H1 (cell line): ENCODE measurements around the gene GP2. TPM values are rescaled to one million over a fixed set of nuclear protein-coding genes. Genes with fewer than 3 reads are reported as not detected.

Experiments used
- CTCF ChIA-PET: fragments of 300-600 bp; sonication (Branson Sonifier 250); formaldehyde crosslinking; loops from one replicate; lab custom pipeline; 2021; ENCODE audit not compliant: partially characterized antibody; lab: Charles Lee
- POLR2A ChIA-PET: fragments of 300-600 bp; sonication (Branson Sonifier 250); formaldehyde crosslinking; loops from one replicate; lab custom pipeline; 2021; ENCODE audit warnings: inconsistent platforms; ENCODE audit not compliant: partially characterized antibody; lab: Charles Lee
- DNase-seq, 2 experiments: peaks; one replicate each; pipeline versions ENCODE4 v3.0.0 to v3.0.0-alpha.2; 2010 to 2022; ENCODE audit warnings: low spot score in 2 of 2, low read depth in 1 of 2, mixed read lengths in 1 of 2
- FAIRE-seq: peaks from 2 replicates; lab custom pipeline; 2011; peaks lifted over from hg19 to GRCh38; lab: Jason Lieb, UNC
- H2AFZ ChIP-seq: 2 replicates; pipeline ENCODE4 v1.8.1; 2012; ENCODE audit warnings: low read length, inconsistent platforms
- H2AK5ac ChIP-seq: 2 replicates; pipeline ENCODE4 v1.6.1; 2013; ENCODE audit warnings: low read depth, low read length
- H2BK120ac ChIP-seq: replicated peaks from 2 replicates; pipeline ENCODE3; 2013; ENCODE audit warnings: low read depth, low read length, inconsistent platforms
- H2BK12ac ChIP-seq: 2 replicates; pipeline ENCODE4 v1.6.1; 2013; ENCODE audit warnings: low read depth, low read length
- H2BK15ac ChIP-seq: 2 replicates; pipeline ENCODE4 v1.6.1; 2013; ENCODE audit warnings: low read length
- H2BK20ac ChIP-seq: 2 replicates; pipeline ENCODE4 v1.6.1; 2013; ENCODE audit warnings: low read length
- H2BK5ac ChIP-seq: 2 replicates; pipeline ENCODE4 v1.6.1; 2013; ENCODE audit warnings: low read depth, low read length
- H3K14ac ChIP-seq: 2 replicates; pipeline ENCODE4 v1.6.1; 2013; ENCODE audit warnings: inconsistent platforms; ENCODE audit not compliant: insufficient read length
- H3K18ac ChIP-seq: 2 replicates; pipeline ENCODE4 v1.6.1; 2013; ENCODE audit warnings: low read length; ENCODE audit errors: extremely low read depth
- H3K23ac ChIP-seq: 2 replicates; pipeline ENCODE4 v1.6.1; 2013; ENCODE audit warnings: inconsistent platforms; ENCODE audit not compliant: insufficient read length
- H3K23me2 ChIP-seq: 2 replicates; pipeline ENCODE4 v1.6.1; 2013; ENCODE audit warnings: low read depth, low read length
- H3K27ac ChIP-seq: 2 replicates; pipeline ENCODE4 v1.6.1; 2011; ENCODE audit warnings: low read depth, low read length, inconsistent platforms
- H3K27me3 ChIP-seq, 4 experiments: replicated peaks in 1 of 4; 1 replicate in 1 of 4; 2 replicates in 3 of 4; pipeline versions ENCODE4 v1.6.1 to v1.8.1; 2011 to 2013; ENCODE audit warnings: low read length in 3 of 4, mild to moderate bottlenecking in 3 of 4, inconsistent platforms in 2 of 4, mixed read lengths in 2 of 4, moderate library complexity in 1 of 4; ENCODE audit not compliant: control insufficient read depth in 3 of 4, insufficient read depth in 3 of 4; ENCODE audit errors: extremely low read depth in 1 of 4
- H3K36me3 ChIP-seq, 4 experiments: 2 replicates each; pipeline versions ENCODE4 v1.6.1 to v1.8.1; 2011 to 2013; ENCODE audit warnings: mild to moderate bottlenecking in 4 of 4, low read length in 3 of 4, moderate library complexity in 2 of 4, control low read depth in 1 of 4, inconsistent platforms in 1 of 4; ENCODE audit not compliant: insufficient read depth in 4 of 4, control insufficient read depth in 2 of 4
- H3K4ac ChIP-seq: replicated peaks from 2 replicates; pipeline ENCODE3; 2013; ENCODE audit warnings: low read length, low read depth, mixed read lengths, inconsistent platforms; ENCODE audit not compliant: insufficient read length
- H3K4me1 ChIP-seq, 4 experiments: replicated peaks in 1 of 4; 1 replicate in 1 of 4; 2 replicates in 3 of 4; pipeline versions ENCODE4 v1.6.1 to v1.8.1; 2011 to 2013; ENCODE audit warnings: low read length in 3 of 4, inconsistent platforms in 2 of 4, mixed read lengths in 1 of 4; ENCODE audit not compliant: insufficient read depth in 4 of 4, control insufficient read depth in 3 of 4
- H3K4me2 ChIP-seq, 2 experiments: 2 replicates each; pipeline versions ENCODE4 v1.6.1 to v1.8.1; 2011 to 2013; ENCODE audit warnings: low read depth in 2 of 2, low read length in 2 of 2, control low read depth in 1 of 2, inconsistent platforms in 1 of 2, mild to moderate bottlenecking in 1 of 2; ENCODE audit not compliant: insufficient read depth in 1 of 2
- H3K4me3 ChIP-seq, 4 experiments: fragments of 200-600, 300-600 bp in 1 of 4; sonication (generic), shearing (Covaris generic), sonication (Bioruptor Twin) in 1 of 4; 2 replicates each; pipeline versions ENCODE4 v1.5.1 to v1.8.1; 2011 to 2016; ENCODE audit warnings: low read length in 4 of 4, low read depth in 3 of 4, control low read depth in 2 of 4, inconsistent platforms in 2 of 4, mild to moderate bottlenecking in 2 of 4, mixed read lengths in 1 of 4, moderate library complexity in 1 of 4; ENCODE audit not compliant: insufficient read depth in 2 of 4; ENCODE audit errors: extremely low read depth in 1 of 4
- H3K56ac ChIP-seq: replicated peaks from 2 replicates; pipeline ENCODE3; 2013; ENCODE audit warnings: low read depth, mild to moderate bottlenecking, mixed read lengths, low read length, inconsistent platforms; ENCODE audit not compliant: insufficient read length
- H3K79me1 ChIP-seq: 2 replicates; pipeline ENCODE4 v1.6.1; 2013; ENCODE audit warnings: low read depth, low read length, control low read depth
- H3K79me2 ChIP-seq, 2 experiments: 2 replicates each; pipeline versions ENCODE4 v1.6.1 to v1.8.1; 2012 to 2013; ENCODE audit warnings: low read length in 2 of 2, mild to moderate bottlenecking in 2 of 2, inconsistent platforms in 1 of 2; ENCODE audit not compliant: insufficient read depth in 2 of 2, control insufficient read depth in 1 of 2
- H3K9ac ChIP-seq, 4 experiments: replicated peaks in 1 of 4; 1 replicate in 1 of 4; 2 replicates in 3 of 4; pipeline versions ENCODE4 v1.6.1 to v1.8.1; 2011 to 2013; ENCODE audit warnings: low read depth in 3 of 4, low read length in 3 of 4, control low read depth in 2 of 4, mild to moderate bottlenecking in 2 of 4, moderate library complexity in 2 of 4, inconsistent platforms in 1 of 4; ENCODE audit errors: extremely low read depth in 1 of 4
- H3K9me3 ChIP-seq, 2 experiments: 2 replicates each; pipeline versions ENCODE4 v1.6.1 to v1.8.1; 2012 to 2013; ENCODE audit warnings: mild to moderate bottlenecking in 2 of 2, moderate library complexity in 2 of 2, control low read depth in 1 of 2, inconsistent platforms in 1 of 2, low read depth in 1 of 2, low read length in 1 of 2, mixed read lengths in 1 of 2; ENCODE audit not compliant: insufficient read depth in 2 of 2
- H4K20me1 ChIP-seq, 2 experiments: replicated peaks in 1 of 2; 2 replicates each; pipeline versions ENCODE3 to v1.8.1; 2011 to 2013; ENCODE audit warnings: inconsistent platforms in 2 of 2, low read length in 2 of 2, mild to moderate bottlenecking in 1 of 2; ENCODE audit not compliant: insufficient read depth in 2 of 2, control insufficient read depth in 1 of 2
- H4K5ac ChIP-seq: 2 replicates; pipeline ENCODE4 v1.6.1; 2013; ENCODE audit warnings: low read length, low read depth, mixed read lengths, inconsistent platforms; ENCODE audit not compliant: insufficient read length
- H4K8ac ChIP-seq: 2 replicates; pipeline ENCODE4 v1.8.0; 2013; ENCODE audit warnings: mild to moderate bottlenecking, moderate library complexity, low read length, inconsistent platforms; ENCODE audit not compliant: insufficient read depth; ENCODE audit errors: extremely low read depth
- H4K91ac ChIP-seq: replicated peaks from 2 replicates; pipeline ENCODE3; 2013; ENCODE audit warnings: low read length, mixed read lengths, inconsistent platforms; ENCODE audit not compliant: insufficient read length
- ATF2 ChIP-seq: IDR thresholded peaks from 2 replicates; pipeline ENCODE4 v1.6.1; 2012; ENCODE audit warnings: low read length, inconsistent platforms
- BACH1 ChIP-seq: IDR thresholded peaks from 2 replicates; pipeline ENCODE4 v1.6.1; 2012; ENCODE audit warnings: low read length, improper control_type of control experiment
- EP300 ChIP-seq, 2 experiments: IDR thresholded peaks; 1 replicate in 1 of 2; 2 replicates in 1 of 2; pipeline ENCODE4 v1.6.1; 2011 to 2012; ENCODE audit warnings: low read depth in 2 of 2, low read length in 2 of 2, mild to moderate bottlenecking in 2 of 2, borderline replicate concordance in 1 of 2, inconsistent platforms in 1 of 2, moderate library complexity in 1 of 2
- EZH2 ChIP-seq: fragments of 200-600 bp; sonication (generic); IDR thresholded peaks from 2 replicates; pipeline ENCODE4 v1.7.1; 2012; ENCODE audit warnings: low read depth, mild to moderate bottlenecking, moderate library complexity, low read length, inconsistent platforms; ENCODE audit not compliant: severe bottlenecking
- KDM5A ChIP-seq: fragments of 200-600 bp; IDR thresholded peaks from 2 replicates; pipeline ENCODE4 v1.7.1; 2012; ENCODE audit warnings: mild to moderate bottlenecking, low read length, inconsistent platforms, mixed read lengths
- RBBP5 ChIP-seq: IDR thresholded peaks from 2 replicates; pipeline ENCODE4 v1.7.1; 2012; ENCODE audit warnings: low read depth, mild to moderate bottlenecking, inconsistent platforms, low read length, moderate library complexity, borderline replicate concordance
- SIN3A ChIP-seq, 2 experiments: IDR thresholded peaks in 1 of 2; conservative IDR thresholded peaks in 1 of 2; 2 replicates each; pipeline ENCODE4 v1.6.1; 2011 to 2012; ENCODE audit warnings: low read length in 2 of 2, improper control_type of control experiment in 1 of 2, low read depth in 1 of 2, mild to moderate bottlenecking in 1 of 2
- TEAD4 ChIP-seq: IDR thresholded peaks from 2 replicates; pipeline ENCODE4 v1.6.1; 2012; ENCODE audit warnings: low read depth, low read length, inconsistent platforms, mixed read lengths
- WGBS, 2 experiments: shearing (Covaris generic) in 1 of 2; methylation state at CpG; one replicate each; pipeline versions ENCODE4 v1.1.6 to v1.1.7; 2013 to 2015; ENCODE audit warnings: low lambda C conversion rate in 2 of 2, mixed read lengths in 2 of 2, inconsistent platforms in 1 of 2, low coverage in 1 of 2, missing lambda C conversion rate in 1 of 2; ENCODE audit not compliant: insufficient replicate concordance in 2 of 2, insufficient coverage in 1 of 2, insufficient read length in 1 of 2; ENCODE audit errors: extremely low coverage in 1 of 2, missing lambda C conversion rate in 1 of 2; 5-methylcytosine and 5-hydroxymethylcytosine counted together
- polyA plus RNA-seq, 7 experiments: library from polyadenylated mRNA; depleted of rRNA in 3 of 7; stranded (reverse) in 5 of 7; unstranded in 2 of 7; fragments of >200 nt in 5 of 7; fragments of 200-250 nt in 2 of 7; gene quantifications; 1 replicate in 5 of 7; 2 replicates in 1 of 7; 4 replicates in 1 of 7; pipeline versions ENCODE4 v1.2.1 to v1.2.3, GENCODE V29; 2011 to 2013; ENCODE audit warnings: missing spikeins in 2 of 7, mixed read lengths in 2 of 7
- total RNA-seq: library from RNA; stranded (reverse); fragmentation: NEBNext Ultra II Directional; extraction: Animal tissue kit (Norgen Biotek cat#: 25700); gene quantifications from 2 replicates; pipeline ENCODE4 v1.2.1, GENCODE V29; 2021

The GP2 gene
- total and polyA plus RNA-seq, 2 of the 8 experiments (the other 6 are each of a cell fraction or from before 2014, with no cell fraction given): not detected

DNA sequence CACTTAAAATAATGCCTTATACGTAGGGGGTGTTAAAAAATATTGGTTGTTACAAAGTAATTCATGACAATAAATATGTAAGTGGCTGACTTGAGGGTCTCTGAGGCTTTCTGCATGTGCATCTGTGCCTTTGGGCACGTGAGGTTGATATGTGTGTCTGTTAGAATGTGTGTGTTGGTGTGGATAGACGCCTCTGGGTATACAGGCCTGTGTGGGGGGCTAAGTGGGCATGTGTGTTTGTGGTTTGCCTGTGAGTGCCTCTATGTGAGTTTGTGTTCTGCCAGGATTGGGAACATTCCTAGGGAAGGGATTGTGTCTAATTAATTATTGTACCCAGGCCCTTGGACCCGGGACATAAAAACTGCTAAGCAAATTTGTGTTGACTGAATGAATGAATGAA is 19.0 kb downstream of the GP2 start:
- no peak overlapping the region for H3K9ac ChIP-seq
- H4K8ac ChIP-seq: no peak overlapping the region
- H3K14ac ChIP-seq: no peak overlapping the region
- no peak overlapping the region for H2AK5ac ChIP-seq
- DNase-seq (no peak), FAIRE-seq (no peak)
- ChIA-PET CTCF (interaction anchor here (0.6 to 1.8 kb wide), 4 partner anchors 8 to 417 kb away, joined by 3 to 12 read pairs (median 4); no protein-coding TSS in a partner anchor), POLR2A (no interaction called here)
- H3K23me2 ChIP-seq: no peaks in the 10 kb centered on the region
- no peak overlapping the region for H3K23ac ChIP-seq
- no peak overlapping the region for H2AFZ ChIP-seq
- no peak overlapping the region for H2BK12ac ChIP-seq
- H2BK120ac ChIP-seq: no peak overlapping the region
- no peak overlapping the region for H3K27ac ChIP-seq
- TF ChIP-seq ATF2 (no peak), KDM5A (no peak), BACH1 (no peak), TEAD4 (no peak), EP300 (IDR thresholded peaks at IDR 0.05; ENCODE audit: borderline replicate concordance in 1 of 2, low read depth in 2 of 2, low read length in 2 of 2) (no peak), EZH2 (no peak), RBBP5 (no peak), SIN3A (conservative IDR thresholded peaks at IDR 0.05 in 1 of 2, IDR thresholded peaks at IDR 0.05 in 1 of 2; ENCODE audit: low read depth in 1 of 2, low read length in 2 of 2) (no peak)
- no peaks in the 10 kb centered on the region for H3K79me1 ChIP-seq
- H4K5ac ChIP-seq: no peak overlapping the region
- H3K27me3 ChIP-seq: no peaks in the 10 kb centered on the region
- 89% methylated on average over 4 of the region's 4 CpGs; no CpG with 5 or more reads in 1 of the 2 experiments for WGBS, 2 experiments
- H3K4ac ChIP-seq: no peak overlapping the region
- no peak overlapping the region for H3K4me2 ChIP-seq
- no peak overlapping the region for H4K91ac ChIP-seq
- no peaks in the 10 kb centered on the region for H3K36me3 ChIP-seq
- no peak overlapping the region for H3K4me3 ChIP-seq
- H3K56ac ChIP-seq: no peak overlapping the region
- no peak overlapping the region for H2BK15ac ChIP-seq
- no peaks in the 10 kb centered on the region for H3K4me1 ChIP-seq
- H2BK20ac ChIP-seq: no peak overlapping the region
- H3K9me3 ChIP-seq: peaks cover 0 to 2% of the 10 kb centered on the region in 2 experiments; a peak in 1 of 4 replicates
- no peaks in the 10 kb centered on the region for H3K79me2 ChIP-seq
- no peak overlapping the region for H3K18ac ChIP-seq
- H2BK5ac ChIP-seq: no peak overlapping the region
- peaks cover 0 to 2% of the 10 kb centered on the region in 2 experiments for H4K20me1 ChIP-seq
